ENCODE data around the gene RPS6KA2.
A peak's percentile ranks its signal among the peaks of the same experiment; 100 is the strongest.

The RPS6KA2 gene

GRCh38 chr6:166620478-166621113, 6.5 kb downstream of the RPS6KA2 start:
- peak overlapping the region; percentile 23; the same call in 1 of the 2 replicates for H3K4me3 ChIP-seq (ENCODE audit: low read length)
- peak; percentile 49 for DNase-seq (ENCODE audit: low read depth)
- no peak for TF ChIP-seq CTCF (conservative IDR thresholded peaks at IDR 0.05; ENCODE audit: low read length)

DNA sequence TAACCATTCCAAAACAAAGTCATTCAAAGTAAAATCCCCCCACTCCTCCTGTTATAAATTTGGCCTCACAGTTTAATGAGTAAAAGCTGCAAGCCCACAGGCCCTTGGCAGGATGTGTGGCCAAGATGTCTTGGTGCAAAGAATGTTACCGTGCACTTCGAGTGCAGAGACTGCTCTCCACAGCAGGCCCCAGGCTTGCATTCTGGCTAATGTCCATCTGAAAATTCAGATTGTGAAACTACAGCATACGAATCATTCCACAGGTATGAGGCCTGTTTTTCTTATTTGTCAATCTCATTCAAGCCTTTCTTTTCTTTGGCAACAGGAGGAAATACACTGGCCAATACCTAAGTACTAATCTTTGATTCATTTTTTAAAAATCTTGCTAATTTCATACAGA, 7.1 kb downstream of the RPS6KA2 start:
- no peak overlapping the region for H3K4me3 ChIP-seq (ENCODE audit: low read length)
- peak; percentile 99 for DNase-seq (ENCODE audit: low read depth)
- no peak for TF ChIP-seq CTCF (conservative IDR thresholded peaks at IDR 0.05; ENCODE audit: low read length)

DNA sequence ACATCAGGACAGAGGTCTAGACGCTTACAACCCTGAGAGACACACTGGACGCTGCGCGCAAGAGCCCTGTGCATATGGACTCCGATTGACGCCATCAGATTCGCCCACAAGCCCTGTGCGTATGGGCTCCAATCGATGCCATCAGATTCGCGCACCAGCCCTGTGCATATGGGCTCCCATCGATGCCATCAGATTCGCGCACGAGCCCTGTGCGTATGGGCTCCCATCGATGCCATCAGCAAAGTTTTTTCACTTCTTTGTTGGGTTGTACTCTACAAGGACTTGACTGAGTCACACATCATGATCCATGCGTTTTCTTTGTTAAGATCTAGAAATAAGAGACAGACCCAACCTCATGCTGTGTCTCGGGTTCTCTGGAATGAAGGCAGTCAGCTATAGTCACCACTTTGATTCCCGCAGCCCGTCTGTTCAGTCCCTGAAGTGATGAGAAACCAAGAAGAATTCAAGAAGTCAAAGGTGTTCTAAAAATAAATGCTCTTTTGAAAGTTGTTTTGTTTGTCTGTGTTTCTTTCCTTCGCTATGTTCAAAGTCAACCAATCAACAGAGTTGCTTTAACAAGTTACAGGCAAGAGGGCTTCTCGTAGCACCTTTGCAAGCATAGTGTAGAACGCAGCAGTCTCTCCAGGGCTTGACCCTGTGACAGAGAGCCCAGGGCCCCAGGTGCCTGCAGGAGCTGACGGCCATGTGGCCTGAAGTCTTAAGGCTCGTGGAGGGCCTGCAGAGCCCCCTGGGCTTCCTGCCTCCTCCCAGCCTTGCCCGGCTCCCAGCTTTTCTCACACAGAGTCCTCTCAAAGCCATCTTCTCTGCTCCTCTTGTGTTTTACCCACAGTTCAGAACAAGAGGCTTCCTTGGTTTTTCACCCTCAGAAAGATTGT, 7.9 kb downstream of the RPS6KA2 start:
- H3K4me3 ChIP-seq (ENCODE audit: low read length), result no peak overlapping the region
- TF ChIP-seq CTCF (conservative IDR thresholded peaks at IDR 0.05; ENCODE audit: low read length), result no peak
- DNase-seq (ENCODE audit: low read depth), result peak; percentile 65

GRCh38 chr6:166618251-166618650, 8.8 kb downstream of the RPS6KA2 start:
- H3K4me3 ChIP-seq (ENCODE audit: low read length), result no peak overlapping the region
- TF ChIP-seq CTCF (conservative IDR thresholded peaks at IDR 0.05; ENCODE audit: low read length), result no peak
- no peak for DNase-seq (ENCODE audit: low read depth)

DNA sequence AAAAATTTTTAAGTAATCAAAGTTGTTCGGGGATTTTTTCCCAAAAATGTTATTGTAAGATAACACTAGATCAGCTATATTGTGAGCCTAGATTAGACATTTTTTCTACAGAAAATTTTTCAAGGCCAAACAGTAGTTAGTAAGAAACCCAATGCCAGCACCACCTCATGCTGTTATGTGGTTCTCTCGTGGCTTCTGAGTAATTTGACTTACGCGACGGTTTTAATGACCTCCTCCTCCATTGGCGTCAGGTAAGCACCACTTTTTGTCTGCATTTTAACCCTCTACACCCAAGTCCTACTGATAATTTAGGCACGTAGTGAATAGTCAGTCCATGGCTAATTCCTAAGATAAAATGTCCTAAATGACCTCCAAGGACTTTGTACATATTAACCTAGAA, 9.7 kb downstream of the RPS6KA2 start:
- no peak for DNase-seq (ENCODE audit: low read depth)
- no peak for TF ChIP-seq CTCF (conservative IDR thresholded peaks at IDR 0.05; ENCODE audit: low read length)
- no peak overlapping the region for H3K4me3 ChIP-seq (ENCODE audit: low read length)

DNA sequence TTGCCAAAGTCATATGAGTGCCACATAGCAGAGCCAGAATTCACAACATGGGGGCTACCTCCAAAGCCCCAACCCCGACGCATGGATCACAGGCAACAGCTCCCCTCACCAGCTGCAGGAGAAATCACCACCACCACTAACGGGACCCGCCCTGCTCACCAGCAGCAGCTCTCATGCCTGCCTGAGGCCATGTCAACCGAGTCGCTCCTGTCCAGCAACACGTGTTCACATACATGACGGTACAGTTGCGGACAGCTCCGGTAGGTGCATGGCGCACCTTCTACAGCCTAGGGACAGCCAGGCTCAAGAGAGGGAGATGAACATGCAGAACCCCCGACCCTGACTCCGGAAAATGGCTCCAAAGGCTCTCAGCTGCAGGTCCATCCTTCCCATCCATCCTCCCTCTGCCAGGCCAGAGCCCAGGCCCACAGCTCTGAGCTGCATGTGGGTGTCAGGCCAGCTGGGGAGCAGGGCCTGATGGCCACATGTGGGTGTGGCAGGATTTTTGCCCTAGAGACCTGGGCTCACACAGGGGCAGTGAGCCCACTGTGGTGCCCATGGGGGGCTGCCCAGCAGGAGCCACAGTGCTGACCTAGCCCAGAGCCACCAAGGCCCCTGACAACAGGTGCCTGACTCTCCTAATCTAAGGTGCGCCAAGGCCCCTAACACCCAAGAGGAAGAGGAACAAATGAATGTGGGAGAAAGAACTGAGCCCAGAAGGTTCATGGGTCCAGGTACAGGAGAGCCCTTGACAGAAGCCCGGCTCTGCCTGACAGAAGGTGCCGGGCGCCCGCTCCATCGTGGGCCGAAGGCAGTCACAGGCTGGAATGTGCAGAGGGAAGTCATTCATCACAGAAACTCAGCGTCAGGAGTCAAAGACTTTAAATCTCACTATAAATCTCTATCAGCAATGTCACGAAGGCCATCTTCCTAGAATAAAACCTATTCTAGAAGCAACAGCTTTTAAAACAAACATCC, 10.5 kb downstream of the RPS6KA2 start:
- no peak for DNase-seq (ENCODE audit: low read depth)
- no peak overlapping the region for H3K4me3 ChIP-seq (ENCODE audit: low read length)
- TF ChIP-seq CTCF (conservative IDR thresholded peaks at IDR 0.05; ENCODE audit: low read length), result no peak

Measured in AG10803 (cell line).